Testis (tissue), 2 donors: ENCODE results near the gene WWP2.
"Not testable (repeated sequence)": the region's sequence is repeated elsewhere in the genome, so short reads cannot be mapped to it uniquely, and the experiment has no call there.

ENCODE experiments used
- POLR2A ChIP-seq: fragments of 450-650 bp; IDR thresholded peaks from one replicate; pipeline ENCODE4 v1.6.1; 2017; ENCODE audit warnings: antibody characterized with exemption, mild to moderate bottlenecking, moderate library complexity
- TF ChIP-seq, protein P1 (sequence below), 3 experiments: fragments of 450-650 bp in 2 of 3; fragments of 200-600 bp in 1 of 3; sonication (generic) in 1 of 3; IDR thresholded peaks; one replicate each; pipeline ENCODE4 v1.5.1; 2016 to 2019; ENCODE audit warnings: antibody characterized with exemption in 3 of 3, mild to moderate bottlenecking in 2 of 3, moderate library complexity in 1 of 3

DNA sequence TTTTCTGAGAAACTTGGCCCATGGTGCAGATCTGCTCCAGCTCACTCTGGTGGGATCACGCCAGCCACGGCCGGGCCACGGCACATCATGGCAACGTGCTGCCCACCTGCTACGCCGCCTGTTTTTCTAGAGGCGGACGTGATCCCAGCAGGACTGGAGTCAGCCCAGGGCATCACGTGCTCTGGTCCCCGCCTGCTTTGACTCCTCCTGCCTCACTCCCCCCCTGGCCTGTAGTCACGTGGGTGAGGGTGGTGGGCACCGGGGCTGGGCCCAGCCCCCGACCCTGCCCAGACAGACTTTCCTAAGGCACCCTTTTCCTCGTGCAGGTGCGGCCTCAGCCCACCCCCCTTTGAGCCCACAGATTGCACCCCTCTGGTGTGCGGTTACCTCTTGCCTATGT is 188.3 kb downstream of the WWP2 start:
- TF ChIP-seq POLR2A = not testable (repeated sequence)
- TF ChIP-seq, protein P1, sequence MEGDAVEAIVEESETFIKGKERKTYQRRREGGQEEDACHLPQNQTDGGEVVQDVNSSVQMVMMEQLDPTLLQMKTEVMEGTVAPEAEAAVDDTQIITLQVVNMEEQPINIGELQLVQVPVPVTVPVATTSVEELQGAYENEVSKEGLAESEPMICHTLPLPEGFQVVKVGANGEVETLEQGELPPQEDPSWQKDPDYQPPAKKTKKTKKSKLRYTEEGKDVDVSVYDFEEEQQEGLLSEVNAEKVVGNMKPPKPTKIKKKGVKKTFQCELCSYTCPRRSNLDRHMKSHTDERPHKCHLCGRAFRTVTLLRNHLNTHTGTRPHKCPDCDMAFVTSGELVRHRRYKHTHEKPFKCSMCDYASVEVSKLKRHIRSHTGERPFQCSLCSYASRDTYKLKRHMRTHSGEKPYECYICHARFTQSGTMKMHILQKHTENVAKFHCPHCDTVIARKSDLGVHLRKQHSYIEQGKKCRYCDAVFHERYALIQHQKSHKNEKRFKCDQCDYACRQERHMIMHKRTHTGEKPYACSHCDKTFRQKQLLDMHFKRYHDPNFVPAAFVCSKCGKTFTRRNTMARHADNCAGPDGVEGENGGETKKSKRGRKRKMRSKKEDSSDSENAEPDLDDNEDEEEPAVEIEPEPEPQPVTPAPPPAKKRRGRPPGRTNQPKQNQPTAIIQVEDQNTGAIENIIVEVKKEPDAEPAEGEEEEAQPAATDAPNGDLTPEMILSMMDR (IDR thresholded peaks at IDR 0.05) = not testable (repeated sequence)
